Activated T-helper 2 cell treated with anti-CD3 and anti-CD28 coated beads, Interferon-gamma antibody, Interleukin-2, Interleukin-4, amounts not matched to agents 10 μg/mL and 5 μg/mL and 100 μg/mL, durations not matched to agents 14 hours and 24 hours and 36 hours (primary cell): ENCODE measurements around the gene DAPK1. TPM values are rescaled to one million over a fixed set of nuclear protein-coding genes. Genes with fewer than 3 reads are reported as not detected.
"Not testable (repeated sequence)": the region's sequence is repeated elsewhere in the genome, so short reads cannot be mapped to it uniquely, and the experiment has no call there.

Experiments used
- DNase-seq: peaks from one replicate; pipeline ENCODE4 v3.0.0; 2021; ENCODE audit warnings: low spot score
- H3K27ac Mint-ChIP-seq: one replicate; pipeline ENCODE4 v1.8.0; 2021; ENCODE audit warnings: mixed read lengths
- H3K27me3 Mint-ChIP-seq: one replicate; pipeline ENCODE4 v1.8.0; 2021; ENCODE audit warnings: low read depth, mixed read lengths
- H3K36me3 Mint-ChIP-seq: one replicate; pipeline ENCODE4 v1.8.0; 2021; ENCODE audit warnings: low read depth, mixed read lengths
- H3K4me1 Mint-ChIP-seq: one replicate; pipeline ENCODE4 v1.8.0; 2021; ENCODE audit warnings: low read depth, mixed read lengths
- H3K4me3 Mint-ChIP-seq: one replicate; pipeline ENCODE4 v1.8.0; 2021; ENCODE audit warnings: low read depth, mild to moderate bottlenecking, moderate library complexity, mixed read lengths
- H3K9me3 Mint-ChIP-seq: one replicate; pipeline ENCODE4 v1.8.0; 2021; ENCODE audit warnings: mixed read lengths
- intact Hi-C: fragments of 100-400 bp; cut with micrococcal nuclease; formaldehyde crosslinking; loops from one replicate; pipeline ENCODE4 v1.15.1; 2023
- total RNA-seq: library from RNA; stranded (reverse); gene quantifications from 2 replicates; pipeline ENCODE4 v1.2.3, GENCODE V29; 2022

The DAPK1 gene
- total RNA-seq, 1 donor from 2014 or later = 39.1 TPM

DNA sequence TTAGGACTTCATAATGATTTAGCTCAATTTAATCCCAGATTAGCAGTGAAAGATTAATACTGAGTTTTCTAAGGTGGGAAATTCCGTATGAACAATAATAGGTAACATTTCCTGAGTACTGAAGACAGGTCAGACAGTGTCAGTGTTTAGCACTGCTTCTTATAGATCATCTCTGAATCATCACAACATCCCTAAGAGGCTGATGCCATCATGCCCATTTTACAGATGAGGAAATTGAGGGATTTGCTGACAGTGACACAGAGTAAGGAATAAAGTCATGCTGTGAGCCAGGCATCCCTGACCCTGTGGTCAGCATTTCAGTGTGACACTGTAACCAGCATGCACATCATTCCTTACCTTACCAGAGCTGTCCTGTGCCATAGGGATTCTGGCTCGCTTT is 44.5 kb downstream of the DAPK1 start:
- no peak for DNase-seq
- no peak overlapping the region for H3K4me3 Mint-ChIP-seq
- H3K9me3 Mint-ChIP-seq = no peaks in the 10 kb centered on the region
- H3K27ac Mint-ChIP-seq = no peak overlapping the region
- H3K4me1 Mint-ChIP-seq = peaks cover 19% of the 10 kb centered on the region
- H3K36me3 Mint-ChIP-seq = peaks cover 4% of the 10 kb centered on the region
- H3K27me3 Mint-ChIP-seq = no peaks in the 10 kb centered on the region
- intact Hi-C loops = no loop called here

DNA sequence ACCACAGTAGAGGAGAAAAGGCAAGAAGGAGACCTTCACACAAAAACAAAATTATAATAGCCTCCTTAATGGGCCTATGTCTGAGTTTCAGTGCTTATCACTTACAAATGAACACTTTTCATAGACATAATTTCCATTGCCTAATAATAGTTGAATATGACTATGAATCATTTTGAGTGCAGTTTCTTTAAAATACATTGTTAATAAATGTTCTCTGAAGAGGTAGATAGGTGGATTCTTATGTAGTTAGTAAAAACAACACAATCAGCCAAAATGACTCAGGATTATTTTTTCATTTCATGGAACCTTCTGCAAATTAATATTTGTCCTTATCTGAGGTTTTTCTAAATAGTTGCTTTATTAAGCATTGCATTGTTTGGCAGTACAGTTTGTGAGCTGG is 45.6 kb downstream of the DAPK1 start:
- Mint-ChIP-seq H3K9me3 (no peaks in the 10 kb centered on the region), H3K36me3 (peaks cover 4% of the 10 kb centered on the region), H3K27me3 (no peaks in the 10 kb centered on the region), H3K4me3 (no peak overlapping the region), H3K27ac (no peak overlapping the region), H3K4me1 (peaks cover 14% of the 10 kb centered on the region)
- intact Hi-C loops = no loop called here
- DNase-seq = no peak

- H3K9me3 Mint-ChIP-seq = no peaks in the 10 kb centered on the region
Observed at GRCh38 chr9:87545858-87546257, 48.2 kb downstream of the DAPK1 start.

DNA sequence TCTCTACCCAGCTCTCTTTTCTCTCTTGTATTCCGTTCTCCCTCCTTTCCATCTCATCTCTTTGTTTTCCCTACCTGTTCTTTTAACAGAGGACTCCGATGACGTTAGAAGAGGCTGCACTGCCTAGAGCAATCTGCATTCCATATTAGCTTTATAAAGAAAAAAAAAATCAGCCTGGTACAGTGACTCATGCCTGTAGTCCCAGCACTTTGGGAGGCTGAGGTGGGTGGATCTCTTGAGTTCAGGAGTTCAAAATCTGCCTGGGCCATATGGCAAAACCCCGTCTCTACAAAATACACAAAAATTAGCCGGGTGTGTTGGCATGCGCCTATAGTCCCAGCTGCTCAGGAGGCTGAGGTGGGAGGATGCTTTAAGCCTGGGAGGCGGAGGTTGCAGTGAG is 49.0 kb downstream of the DAPK1 start:
- H3K27me3 Mint-ChIP-seq = peaks cover 2% of the 10 kb centered on the region
- intact Hi-C loops = no loop called here
- no peak overlapping the region for H3K4me3 Mint-ChIP-seq

More at GRCh38 chr9:87545858-87546257, 48.2 kb downstream of the DAPK1 start:
- DNase-seq = no peak
- Mint-ChIP-seq H3K27me3 (peaks cover 2% of the 10 kb centered on the region), H3K4me3 (no peak overlapping the region), H3K36me3 (peaks cover 3% of the 10 kb centered on the region), H3K4me1 (peaks cover 14% of the 10 kb centered on the region), H3K27ac (no peak overlapping the region)
- intact Hi-C loops = no loop called here

GRCh38 chr9:87547671-87548081 is 50.0 kb downstream of the DAPK1 start:
- Mint-ChIP-seq H3K36me3 (peaks cover 3% of the 10 kb centered on the region), H3K27ac (no peak overlapping the region), H3K9me3 (no peaks in the 10 kb centered on the region), H3K4me3 (no peak overlapping the region), H3K4me1 (peaks cover 10% of the 10 kb centered on the region), H3K27me3 (peaks cover 2% of the 10 kb centered on the region)
- DNase-seq = no peak
- intact Hi-C loops = no loop called here

More for the DNA sequence above, 49.0 kb downstream of the DAPK1 start:
- peaks cover 3% of the 10 kb centered on the region for H3K36me3 Mint-ChIP-seq
- no peak for DNase-seq
- no peaks in the 10 kb centered on the region for H3K9me3 Mint-ChIP-seq
- H3K4me1 Mint-ChIP-seq = peaks cover 16% of the 10 kb centered on the region
- H3K27ac Mint-ChIP-seq = no peak overlapping the region

GRCh38 chr9:87548159-87548558 is 50.5 kb downstream of the DAPK1 start:
- Mint-ChIP-seq H3K4me1 (peaks cover 8% of the 10 kb centered on the region), H3K4me3 (no peak overlapping the region)
- DNase-seq = no peak

GRCh38 chr9:87549088-87549487 is 51.4 kb downstream of the DAPK1 start:
- H3K4me1 Mint-ChIP-seq, H3K36me3 Mint-ChIP-seq, DNase-seq, H3K9me3 Mint-ChIP-seq, H3K27me3 Mint-ChIP-seq, H3K4me3 Mint-ChIP-seq, intact Hi-C loops, H3K27ac Mint-ChIP-seq: not testable (repeated sequence)

More at GRCh38 chr9:87548159-87548558, 50.5 kb downstream of the DAPK1 start:
- intact Hi-C loops = no loop called here
- peaks cover 2% of the 10 kb centered on the region for H3K27me3 Mint-ChIP-seq
- peaks cover 3% of the 10 kb centered on the region for H3K36me3 Mint-ChIP-seq
- H3K9me3 Mint-ChIP-seq = no peaks in the 10 kb centered on the region
- H3K27ac Mint-ChIP-seq = no peak overlapping the region

DNA sequence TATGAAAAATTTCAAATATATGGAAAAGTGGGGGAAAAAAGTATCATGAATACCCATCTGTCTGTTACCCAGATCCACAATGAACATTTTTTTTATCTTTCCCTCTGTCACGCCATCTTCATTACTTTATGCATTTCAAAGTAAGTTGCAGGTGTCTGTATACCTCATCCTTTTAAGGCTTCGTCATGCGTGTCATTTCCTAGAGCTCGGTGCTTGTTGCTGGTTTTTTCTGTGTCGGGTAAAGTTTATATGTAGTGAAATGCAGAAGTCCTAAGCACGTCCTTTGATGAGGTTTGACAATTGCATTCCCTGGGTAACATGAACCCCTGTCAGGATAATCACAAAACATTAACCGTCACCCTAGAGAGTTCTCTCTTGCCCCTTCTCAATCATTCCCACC is 52.1 kb downstream of the DAPK1 start:
- intact Hi-C loops = no loop called here
- no peaks in the 10 kb centered on the region for H3K9me3 Mint-ChIP-seq
- no peak for DNase-seq
- peaks cover 2% of the 10 kb centered on the region for H3K27me3 Mint-ChIP-seq
- peaks cover 6% of the 10 kb centered on the region for H3K4me1 Mint-ChIP-seq
- peaks cover 3% of the 10 kb centered on the region for H3K36me3 Mint-ChIP-seq
- H3K4me3 Mint-ChIP-seq = no peak overlapping the region
- no peak overlapping the region for H3K27ac Mint-ChIP-seq

- Mint-ChIP-seq H3K9me3 (no peaks in the 10 kb centered on the region), H3K4me1 (peaks cover 6% of the 10 kb centered on the region), H3K27me3 (peaks cover 2% of the 10 kb centered on the region), H3K4me3 (no peak overlapping the region), H3K36me3 (peaks cover 3% of the 10 kb centered on the region), H3K27ac (no peak overlapping the region)
- intact Hi-C loops = no loop called here
- DNase-seq = no peak
Observed at GRCh38 chr9:87550253-87550954, 52.7 kb downstream of the DAPK1 start.

GRCh38 chr9:87551772-87552217 is 54.1 kb downstream of the DAPK1 start:
- H3K4me1 Mint-ChIP-seq = peaks cover 3% of the 10 kb centered on the region
- no peak for DNase-seq
- H3K27me3 Mint-ChIP-seq = peaks cover 2% of the 10 kb centered on the region
- H3K9me3 Mint-ChIP-seq = no peaks in the 10 kb centered on the region
- H3K36me3 Mint-ChIP-seq = peaks cover 3% of the 10 kb centered on the region
- intact Hi-C loops = no loop called here
- no peak overlapping the region for H3K4me3 Mint-ChIP-seq
- H3K27ac Mint-ChIP-seq = no peak overlapping the region

DNA sequence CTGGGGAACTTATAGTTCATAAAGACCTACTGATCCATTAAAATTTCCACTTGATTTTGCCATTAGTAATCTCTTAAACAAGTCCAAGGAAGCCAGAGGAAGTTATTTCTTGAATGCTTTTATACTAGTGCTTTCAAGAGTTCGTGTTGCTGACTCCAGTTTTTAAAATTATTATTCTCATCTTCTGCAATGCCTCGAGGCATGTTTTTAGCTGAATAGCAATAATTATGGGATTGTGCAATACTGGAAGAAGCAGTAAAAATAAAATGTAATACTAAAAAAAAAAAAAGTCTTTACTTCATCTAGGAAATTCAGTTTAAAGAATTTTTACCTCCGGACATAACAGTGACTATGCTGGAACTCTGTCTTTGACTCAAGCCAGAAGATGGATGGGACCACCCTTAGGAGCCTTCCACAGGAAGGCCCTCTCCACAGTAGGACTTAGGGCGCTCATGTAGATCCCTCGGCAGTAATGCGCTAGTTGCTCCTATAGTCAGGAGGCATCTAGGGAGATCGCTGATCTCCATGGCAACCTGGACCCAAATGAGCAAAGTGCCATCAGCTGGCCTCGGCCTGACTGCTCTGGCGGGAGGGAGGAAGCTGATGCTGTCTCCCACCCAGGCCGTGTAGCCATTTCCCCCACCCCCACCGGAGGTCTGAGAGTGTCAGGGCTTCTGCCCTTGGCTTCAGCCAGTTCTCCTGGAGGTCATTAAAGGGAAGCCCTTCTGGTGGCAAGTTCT is 56.7 kb downstream of the DAPK1 start:
- H3K27me3 Mint-ChIP-seq = peaks cover 2% of the 10 kb centered on the region
- no peak overlapping the region for H3K27ac Mint-ChIP-seq
- no peaks in the 10 kb centered on the region for H3K36me3 Mint-ChIP-seq
- intact Hi-C loops = no loop called here
- no peak overlapping the region for H3K4me3 Mint-ChIP-seq
- H3K4me1 Mint-ChIP-seq = peaks cover 3% of the 10 kb centered on the region
- DNase-seq = no peak
- H3K9me3 Mint-ChIP-seq = no peaks in the 10 kb centered on the region

DNA sequence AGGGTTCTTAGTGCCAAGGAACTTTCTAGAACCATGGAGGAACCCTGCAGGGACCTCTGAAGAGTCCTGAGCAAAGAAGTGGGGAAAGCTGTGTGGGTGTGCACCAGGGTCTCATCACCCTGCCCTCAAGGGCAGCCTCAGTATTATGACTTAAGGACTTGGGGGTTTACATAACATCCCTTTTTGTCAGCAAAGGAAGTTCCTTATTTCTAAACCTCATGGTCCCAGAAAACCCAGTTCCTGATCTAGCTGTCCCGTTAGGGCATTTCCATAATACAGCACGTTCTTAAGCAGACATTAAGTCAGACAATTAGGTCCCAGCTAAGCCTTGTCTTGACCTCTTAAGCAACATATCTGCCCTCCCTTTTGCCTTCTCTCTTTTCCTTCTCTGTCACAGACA is 57.3 kb downstream of the DAPK1 start:
- peaks cover 3% of the 10 kb centered on the region for H3K4me1 Mint-ChIP-seq
- H3K27ac Mint-ChIP-seq = no peak overlapping the region
- H3K9me3 Mint-ChIP-seq = no peaks in the 10 kb centered on the region
- no peaks in the 10 kb centered on the region for H3K27me3 Mint-ChIP-seq
- intact Hi-C loops = no loop called here
- no peak overlapping the region for H3K4me3 Mint-ChIP-seq
- no peaks in the 10 kb centered on the region for H3K36me3 Mint-ChIP-seq
- DNase-seq = no peak

DNA sequence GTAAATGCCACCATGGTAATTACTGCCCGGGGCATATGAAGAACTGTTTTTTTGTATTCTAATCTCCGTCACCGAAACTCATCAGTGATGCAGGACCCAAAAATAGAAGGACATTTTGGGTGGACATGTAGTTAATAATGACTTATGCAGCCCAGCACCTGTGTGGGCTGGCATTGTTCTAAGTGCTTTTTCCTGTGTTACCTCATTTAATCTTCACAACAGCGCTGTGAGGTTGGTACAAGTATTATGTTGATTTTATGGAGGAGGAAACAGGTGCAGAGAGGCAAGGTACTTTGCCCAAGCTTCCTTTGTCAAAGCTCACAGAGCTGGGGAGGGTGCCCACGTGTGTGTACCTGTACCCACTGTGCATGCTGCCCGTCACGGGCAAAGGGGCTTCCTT is 58.4 kb downstream of the DAPK1 start:
- H3K4me1 Mint-ChIP-seq = peaks cover 7% of the 10 kb centered on the region
- DNase-seq = no peak
- H3K27ac Mint-ChIP-seq = no peak overlapping the region
- H3K36me3 Mint-ChIP-seq = no peaks in the 10 kb centered on the region
- no peak overlapping the region for H3K4me3 Mint-ChIP-seq
- no peaks in the 10 kb centered on the region for H3K27me3 Mint-ChIP-seq
- no peaks in the 10 kb centered on the region for H3K9me3 Mint-ChIP-seq
- intact Hi-C loops = no loop called here
